ENCODE measurements around the gene IRAK1. TPM values are rescaled to one million over a fixed set of nuclear protein-coding genes. Genes with fewer than 3 reads are reported as not detected.

The IRAK1 gene
- total RNA-seq (2022; extraction: Qiagen RNA extraction) = 198 to 223 TPM (median 223 TPM) in 5 replicates

DNA sequence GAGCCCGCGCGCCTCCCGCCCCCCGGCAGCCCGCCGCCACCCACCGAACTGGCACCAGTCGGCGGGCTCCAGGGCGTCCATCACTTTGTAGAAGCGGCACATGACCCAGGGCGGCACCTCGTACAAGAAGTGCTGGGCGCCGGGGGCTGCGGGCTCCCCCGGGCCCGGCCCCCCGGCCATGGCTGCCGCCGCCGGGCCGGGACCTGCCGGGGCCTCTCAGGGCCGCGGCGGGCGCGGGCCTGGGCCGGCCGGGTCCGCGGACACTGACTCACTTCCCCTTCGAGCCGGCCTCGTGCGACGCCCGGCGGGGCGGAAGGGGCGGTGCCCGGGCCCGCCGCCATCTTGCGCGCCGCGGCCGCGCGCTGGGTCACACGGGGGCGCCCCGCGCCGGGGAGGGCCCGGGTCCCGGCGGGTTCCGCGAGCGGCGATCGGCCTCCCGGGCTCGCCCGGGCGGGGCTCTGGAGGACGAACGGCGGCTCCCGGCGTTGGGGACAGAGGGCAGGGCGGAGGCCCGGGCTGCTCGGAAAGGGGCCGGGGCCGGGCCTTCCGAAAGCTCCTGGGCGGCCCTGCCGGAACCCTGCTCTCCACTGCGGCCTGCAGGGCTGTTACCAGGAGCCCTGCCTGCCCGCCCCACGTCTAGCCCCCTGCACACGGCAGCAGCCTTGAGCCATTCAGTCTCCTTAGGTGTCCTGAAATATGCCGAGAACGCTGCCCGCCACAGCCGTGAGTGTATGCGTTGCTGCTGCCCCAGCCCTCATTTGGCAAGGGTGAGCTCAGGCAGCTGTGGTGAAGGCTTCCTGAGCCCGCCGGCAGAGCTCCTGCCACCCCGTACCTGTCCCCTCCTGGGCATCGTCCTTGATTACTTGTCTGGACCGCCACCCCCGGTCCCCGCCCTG lies at the start of gene IRAK1:
IRAK1 (minus strand) TSS at position 270 of the 896 bp plus-strand sequence; CDS start at position 180, 90 bp downstream.

GRCh38 chrX:153972368-153973126 lies 47.2 kb downstream of the IRAK1 start, which contains the start of gene TMEM187:
Gene TMEM187 (plus strand): TSS chrX:153972754. CDS start chrX:153982063, 9,309 bp downstream.

GRCh38 chrX:153971450-153972367 lies 48.0 kb downstream of the IRAK1 start, which contains the start of gene HCFC1:
Gene HCFC1 (minus strand): TSS chrX:153971818. CDS start chrX:153970840, 978 bp downstream.

Other genes with a start within 250 kb of the IRAK1 start
- gene SRPK3, start 238.9 kb downstream of the IRAK1 start, total RNA-seq (2022; extraction: Qiagen RNA extraction) = 0.02 to 0.45 TPM (median 0.05 TPM) in 4 of 5 replicates, not detected in the other
- 61.4 to 65.8 TPM (median 64.4 TPM) in 5 replicates for gene IDH3G, start 225.5 kb downstream of the IRAK1 start, total RNA-seq (2022; extraction: Qiagen RNA extraction)
- 380 to 464 TPM (median 423 TPM) in 5 replicates for gene SSR4, start 225.2 kb downstream of the IRAK1 start, total RNA-seq (2022; extraction: Qiagen RNA extraction)
- gene PDZD4, start 189.4 kb downstream of the IRAK1 start, total RNA-seq (2022; extraction: Qiagen RNA extraction) = 2.2 to 4.3 TPM (median 3.6 TPM) in 5 replicates
- 19.7 to 25.6 TPM (median 22.5 TPM) in 5 replicates for gene L1CAM, start 133.7 kb downstream of the IRAK1 start, total RNA-seq (2022; extraction: Qiagen RNA extraction)
- 0.06 to 0.17 TPM (median 0.15 TPM) in 4 of 5 replicates, not detected in the other for gene AVPR2, start 115.2 kb downstream of the IRAK1 start, total RNA-seq (2022; extraction: Qiagen RNA extraction)
- 1.1 to 2.4 TPM (median 1.7 TPM) in 5 replicates for gene ARHGAP4, start 93.6 kb downstream of the IRAK1 start, total RNA-seq (2022; extraction: Qiagen RNA extraction)
- 208 to 243 TPM (median 229 TPM) in 5 replicates for gene NAA10, start 84.9 kb downstream of the IRAK1 start, total RNA-seq (2022; extraction: Qiagen RNA extraction)
- gene RENBP, start 75.3 kb downstream of the IRAK1 start, total RNA-seq (2022; extraction: Qiagen RNA extraction) = 0.10 to 0.16 TPM in 2 of 5 replicates, not detected in the others
- gene HCFC1, start 48.1 kb downstream of the IRAK1 start, total RNA-seq (2022; extraction: Qiagen RNA extraction) = 31.7 to 41.9 TPM (median 40.9 TPM) in 5 replicates
- 5.4 to 6.7 TPM (median 5.6 TPM) in 5 replicates for gene TMEM187, start 47.1 kb downstream of the IRAK1 start, total RNA-seq (2022; extraction: Qiagen RNA extraction)
- 17.2 to 21.6 TPM (median 19.6 TPM) in 5 replicates for gene MECP2, start 77.8 kb upstream of the IRAK1 start, total RNA-seq (2022; extraction: Qiagen RNA extraction)
- not detected in 5 replicates for gene OPN1LW, start 124.3 kb upstream of the IRAK1 start, total RNA-seq (2022; extraction: Qiagen RNA extraction)
- not detected in 5 replicates for gene OPN1MW, start 162.7 kb upstream of the IRAK1 start, total RNA-seq (2022; extraction: Qiagen RNA extraction)
- gene OPN1MW2, start 199.9 kb upstream of the IRAK1 start, total RNA-seq (2022; extraction: Qiagen RNA extraction) = not detected in 5 replicates
- not detected in 5 replicates for gene OPN1MW3, start 237.7 kb upstream of the IRAK1 start, total RNA-seq (2022; extraction: Qiagen RNA extraction)